ENCODE results near the gene PLPP1.
A peak's percentile ranks its signal among the peaks of the same experiment; 100 is the strongest.
"Not testable (repeated sequence)": the region's sequence is repeated elsewhere in the genome, so short reads cannot be mapped to it uniquely, and the experiment has no call there.

The PLPP1 gene

DNA sequence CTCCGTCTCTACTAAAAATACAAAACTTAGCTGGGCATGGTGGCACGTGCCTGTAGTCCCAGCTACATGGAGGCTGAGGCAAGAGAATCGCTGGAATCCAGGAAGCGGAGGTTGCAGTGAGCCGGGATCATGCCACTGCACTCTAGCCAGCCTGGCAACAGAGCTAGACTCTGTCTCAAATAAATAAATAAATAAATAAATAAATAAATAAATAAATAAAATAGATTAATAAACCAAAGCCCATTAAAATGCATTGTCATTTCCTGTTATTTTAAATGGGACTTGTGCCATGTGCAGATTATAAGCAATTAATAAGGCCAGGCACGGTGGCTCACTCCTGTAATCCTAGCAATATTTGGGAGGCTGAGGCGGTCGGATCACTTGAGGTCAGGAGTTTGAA lies 2.6 kb upstream of the PLPP1 start:
- H3K9me3 Mint-ChIP-seq; H3K27ac Mint-ChIP-seq; DNase-seq; H3K4me3 Mint-ChIP-seq; ATAC-seq (replicated peaks); H3K27me3 Mint-ChIP-seq; H3K36me3 Mint-ChIP-seq (ENCODE audit: insufficient read depth): not testable (repeated sequence)
- H3K4me1 Mint-ChIP-seq (ENCODE audit: low read depth in 2 of 2) = peaks cover 12 to 14% of the 10 kb centered on the region in 2 donors

DNA sequence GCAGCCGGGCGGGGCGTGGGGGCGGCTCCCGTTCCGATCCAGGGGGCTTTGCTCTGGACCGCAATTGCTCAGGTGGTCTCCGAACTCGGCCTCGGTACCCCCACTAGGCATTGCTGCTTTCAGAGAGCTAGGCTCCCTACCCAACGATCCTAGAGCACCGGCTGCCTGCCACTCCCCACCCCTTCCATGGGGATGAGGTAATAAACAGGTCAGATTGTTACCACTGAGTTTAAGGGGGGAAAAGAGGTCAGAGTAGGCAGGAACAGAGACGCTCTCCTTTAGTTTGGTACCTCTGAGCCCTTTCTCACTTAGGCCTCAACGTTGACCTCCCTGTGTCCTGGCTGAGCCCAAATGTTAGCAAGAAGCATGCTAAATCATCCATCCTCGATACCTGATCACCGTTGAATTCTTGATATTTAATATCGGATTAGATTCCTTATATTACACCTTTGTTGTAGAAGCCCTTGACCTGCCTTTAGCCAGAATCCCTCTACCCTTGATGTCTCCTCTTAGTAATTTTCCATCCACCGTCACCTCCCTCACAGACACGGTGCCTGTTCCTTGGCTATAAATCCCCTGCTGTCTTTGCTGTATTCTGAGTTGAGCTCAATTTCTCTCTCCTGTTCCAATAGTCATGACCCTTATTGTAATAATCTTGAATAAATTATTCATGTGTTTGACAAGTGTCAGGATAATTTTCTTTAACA lies 588 bp upstream of the PLPP1 start:
- peak overlapping the region; percentile 89 to 93 for H3K4me3 Mint-ChIP-seq
- H3K4me1 Mint-ChIP-seq (ENCODE audit: low read depth in 2 of 2) = peaks cover 12 to 14% of the 10 kb centered on the region in 2 donors
- H3K27ac Mint-ChIP-seq = peak overlapping the region; percentile 82 to 87
- peaks cover 0 to 5% of the 10 kb centered on the region in 2 donors for H3K27me3 Mint-ChIP-seq
- peaks cover 3% of the 10 kb centered on the region for H3K36me3 Mint-ChIP-seq (ENCODE audit: insufficient read depth)
- no peak for ATAC-seq (replicated peaks)
- H3K9me3 Mint-ChIP-seq = no peaks in the 10 kb centered on the region
- no peak for DNase-seq

GRCh38 chr5:55533521-55534435 lies 986 bp downstream of the PLPP1 start:
- Mint-ChIP-seq H3K36me3 (ENCODE audit: insufficient read depth) (peaks cover 3% of the 10 kb centered on the region), H3K27ac (peak overlapping the region; percentile 85 to 87)
- DNase-seq = no peak

DNA sequence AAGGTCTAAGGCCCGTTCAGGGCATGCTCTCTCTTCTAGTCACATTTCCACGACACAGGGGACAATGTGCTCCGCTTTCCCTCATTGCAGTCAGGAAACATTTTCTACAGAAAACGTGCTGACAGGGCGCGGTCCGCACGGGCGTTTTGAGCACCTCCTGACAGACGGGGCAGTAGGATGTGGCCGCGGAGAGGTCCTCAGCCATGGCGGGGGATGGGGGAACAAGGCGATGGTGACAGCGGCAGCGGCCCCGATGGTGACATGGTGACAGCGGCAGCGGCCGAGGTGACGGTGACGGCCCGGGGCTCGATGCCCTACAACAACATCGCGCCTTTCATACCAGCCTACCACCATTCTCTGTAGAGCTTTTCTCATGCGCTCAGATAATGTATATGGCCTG lies 4.1 kb downstream of the PLPP1 start:
- DNase-seq = no peak
- Mint-ChIP-seq H3K4me3 (no peak overlapping the region), H3K27me3 (peaks cover 0 to 5% of the 10 kb centered on the region in 2 donors), H3K4me1 (ENCODE audit: low read depth in 2 of 2) (peaks cover 12 to 13% of the 10 kb centered on the region in 2 donors), H3K9me3 (no peaks in the 10 kb centered on the region), H3K36me3 (ENCODE audit: insufficient read depth) (peaks cover 3% of the 10 kb centered on the region), H3K27ac (no peak overlapping the region)
- ATAC-seq (replicated peaks) = no peak

More at GRCh38 chr5:55533521-55534435, 986 bp downstream of the PLPP1 start:
- Mint-ChIP-seq H3K4me1 (ENCODE audit: low read depth in 2 of 2) (peaks cover 12 to 14% of the 10 kb centered on the region in 2 donors), H3K27me3 (peaks cover 0 to 5% of the 10 kb centered on the region in 2 donors), H3K9me3 (no peaks in the 10 kb centered on the region), H3K4me3 (peak overlapping the region; percentile 89 to 93)
- peak; percentile 45 for ATAC-seq (replicated peaks)

DNA sequence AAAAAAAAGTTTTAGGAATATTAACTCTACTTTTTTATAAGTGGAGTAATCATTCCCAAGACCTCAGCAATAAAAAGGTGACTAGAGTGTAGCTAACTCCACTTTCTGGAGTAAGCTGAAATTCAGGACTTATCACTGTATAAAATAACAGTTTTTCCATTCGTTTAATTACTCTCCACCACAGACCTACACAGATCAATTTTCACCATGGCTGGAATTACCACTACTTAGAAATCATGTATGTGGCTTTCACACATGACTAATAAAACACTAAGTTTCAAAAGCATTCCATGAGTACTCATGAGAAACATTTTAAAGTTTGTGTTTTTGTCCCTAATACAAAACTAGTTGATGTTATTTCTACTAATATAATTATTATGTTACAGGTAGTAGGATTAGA lies 9.9 kb downstream of the PLPP1 start:
- Mint-ChIP-seq H3K27ac (no peak overlapping the region), H3K4me3 (no peak overlapping the region), H3K9me3 (no peaks in the 10 kb centered on the region), H3K36me3 (ENCODE audit: insufficient read depth) (no peaks in the 10 kb centered on the region), H3K4me1 (ENCODE audit: low read depth in 2 of 2) (no peaks in the 10 kb centered on the region), H3K27me3 (no peaks in the 10 kb centered on the region)
- DNase-seq = no peak
- no peak for ATAC-seq (replicated peaks)

- no peaks in the 10 kb centered on the region for H3K9me3 Mint-ChIP-seq
- H3K4me1 Mint-ChIP-seq (ENCODE audit: low read depth in 2 of 2) = no peaks in the 10 kb centered on the region
- no peaks in the 10 kb centered on the region for H3K36me3 Mint-ChIP-seq (ENCODE audit: insufficient read depth)
- H3K27me3 Mint-ChIP-seq = no peaks in the 10 kb centered on the region
- no peak overlapping the region for H3K4me3 Mint-ChIP-seq
- DNase-seq (no peak), ATAC-seq (replicated peaks) (no peak)
- no peak overlapping the region for H3K27ac Mint-ChIP-seq
Measured at GRCh38 chr5:55523293-55523692, 11.5 kb downstream of the PLPP1 start.

- Mint-ChIP-seq H3K27me3 (no peaks in the 10 kb centered on the region), H3K4me3 (no peak overlapping the region), H3K4me1 (ENCODE audit: low read depth in 2 of 2) (no peaks in the 10 kb centered on the region), H3K36me3 (ENCODE audit: insufficient read depth) (no peaks in the 10 kb centered on the region), H3K27ac (no peak overlapping the region), H3K9me3 (no peaks in the 10 kb centered on the region)
- DNase-seq (no peak), ATAC-seq (replicated peaks) (no peak)
Measured at GRCh38 chr5:55521881-55522280, 12.9 kb downstream of the PLPP1 start.

DNA sequence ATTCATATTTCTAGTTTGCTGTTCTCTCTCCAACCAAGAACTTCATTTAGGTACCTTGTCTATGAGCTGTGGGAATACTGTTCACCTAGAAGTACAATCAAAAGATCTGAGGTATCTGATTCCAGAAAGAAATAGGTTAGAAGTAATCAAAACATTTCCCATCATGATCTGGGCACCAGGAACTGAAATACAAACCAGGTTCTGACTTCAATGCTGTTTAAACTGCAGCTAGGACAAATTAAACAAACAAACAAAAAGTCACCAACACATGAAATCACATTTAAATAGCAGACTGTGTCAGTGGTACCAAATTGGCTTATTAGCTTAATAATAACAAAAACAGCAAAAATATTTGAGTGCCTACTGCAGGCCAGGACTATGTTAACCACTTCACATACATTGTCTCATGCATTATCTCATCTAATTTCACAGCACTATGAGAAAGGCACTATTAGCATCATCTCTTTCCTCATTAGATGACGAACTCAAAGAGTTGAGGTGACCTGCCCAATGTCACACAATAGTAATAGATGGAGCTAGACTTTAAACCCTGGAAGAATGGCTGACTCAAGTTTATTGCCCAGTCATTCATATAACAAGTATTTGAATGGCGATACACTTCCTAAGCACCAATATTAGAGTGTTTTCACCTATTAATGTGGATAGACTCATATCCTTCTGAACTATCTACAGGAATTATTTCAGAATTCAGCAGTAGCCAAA lies 14.5 kb downstream of the PLPP1 start:
- Mint-ChIP-seq H3K27ac (no peak overlapping the region), H3K9me3 (no peaks in the 10 kb centered on the region), H3K27me3 (no peaks in the 10 kb centered on the region), H3K36me3 (ENCODE audit: insufficient read depth) (no peaks in the 10 kb centered on the region), H3K4me3 (no peak overlapping the region), H3K4me1 (ENCODE audit: low read depth in 2 of 2) (no peaks in the 10 kb centered on the region)
- no peak for DNase-seq
- no peak for ATAC-seq (replicated peaks)

- ATAC-seq (replicated peaks) = no peak
- Mint-ChIP-seq H3K27me3 (no peaks in the 10 kb centered on the region), H3K27ac (no peak overlapping the region), H3K4me1 (ENCODE audit: low read depth in 2 of 2) (no peaks in the 10 kb centered on the region), H3K36me3 (ENCODE audit: insufficient read depth) (no peaks in the 10 kb centered on the region), H3K4me3 (no peak overlapping the region), H3K9me3 (no peaks in the 10 kb centered on the region)
- DNase-seq = no peak
Measured at GRCh38 chr5:55518831-55519390, 15.9 kb downstream of the PLPP1 start.

GRCh38 chr5:55517804-55518203 lies 17.0 kb downstream of the PLPP1 start:
- DNase-seq (no peak), ATAC-seq (replicated peaks) (no peak)
- Mint-ChIP-seq H3K27ac (no peak overlapping the region), H3K27me3 (no peaks in the 10 kb centered on the region), H3K4me3 (no peak overlapping the region), H3K4me1 (ENCODE audit: low read depth in 2 of 2) (no peaks in the 10 kb centered on the region), H3K36me3 (ENCODE audit: insufficient read depth) (no peaks in the 10 kb centered on the region), H3K9me3 (no peaks in the 10 kb centered on the region)

DNA sequence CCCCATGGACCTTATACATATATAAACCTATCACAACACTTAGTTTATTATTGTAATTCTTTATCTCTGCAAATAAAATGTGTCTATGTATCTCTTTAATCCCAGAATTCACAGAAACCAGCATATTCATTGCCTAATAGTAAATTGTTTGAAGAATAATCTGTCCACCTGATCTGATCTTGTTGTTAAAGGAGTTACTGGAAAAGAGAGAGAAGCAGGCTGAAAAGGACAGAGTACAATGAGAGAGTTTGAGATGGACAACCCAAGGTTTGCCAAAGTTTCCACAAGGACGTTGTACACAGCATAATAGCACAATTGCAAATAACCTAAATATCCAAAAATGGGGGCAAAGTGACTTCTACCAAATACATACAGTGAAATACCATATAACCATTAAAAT lies 23.8 kb downstream of the PLPP1 start:
- Mint-ChIP-seq H3K27me3 (no peaks in the 10 kb centered on the region), H3K4me1 (ENCODE audit: low read depth in 2 of 2) (no peaks in the 10 kb centered on the region), H3K9me3 (no peaks in the 10 kb centered on the region), H3K4me3 (no peak overlapping the region), H3K36me3 (ENCODE audit: insufficient read depth) (no peaks in the 10 kb centered on the region), H3K27ac (no peak overlapping the region)
- no peak for DNase-seq
- ATAC-seq (replicated peaks) = no peak

- ATAC-seq (replicated peaks) = no peak
- no peak overlapping the region for H3K4me3 Mint-ChIP-seq
- H3K36me3 Mint-ChIP-seq (ENCODE audit: insufficient read depth) = no peaks in the 10 kb centered on the region
- no peaks in the 10 kb centered on the region for H3K4me1 Mint-ChIP-seq (ENCODE audit: low read depth in 2 of 2)
- H3K9me3 Mint-ChIP-seq = no peaks in the 10 kb centered on the region
- DNase-seq = no peak
- H3K27ac Mint-ChIP-seq = no peak overlapping the region
- no peaks in the 10 kb centered on the region for H3K27me3 Mint-ChIP-seq
Measured at GRCh38 chr5:55510523-55510880, 24.3 kb downstream of the PLPP1 start.

- Mint-ChIP-seq H3K36me3 (ENCODE audit: insufficient read depth) (no peaks in the 10 kb centered on the region), H3K27ac (no peak overlapping the region), H3K4me1 (ENCODE audit: low read depth in 2 of 2) (no peaks in the 10 kb centered on the region), H3K9me3 (no peaks in the 10 kb centered on the region), H3K4me3 (no peak overlapping the region), H3K27me3 (no peaks in the 10 kb centered on the region)
- DNase-seq = no peak
- no peak for ATAC-seq (replicated peaks)
Measured at GRCh38 chr5:55509796-55510522, 24.8 kb downstream of the PLPP1 start.
